PC-9 (cell line): ENCODE measurements around the gene ATP1B1. TPM values are rescaled to one million over a fixed set of nuclear protein-coding genes. Genes with fewer than 3 reads are reported as not detected.

Experiments
- BruUV-seq: library from RNA; stranded (reverse); fragments of 400-500 nt; replicated peaks from 2 replicates; lab custom pipeline; 2021; lab: Mats Ljungman, UMichigan
- CTCF ChIA-PET: fragments of 300-600 bp; sonication (Branson Sonifier 250); formaldehyde crosslinking; loops from one replicate; lab custom pipeline; 2022; ENCODE audit warnings: antibody characterized with exemption; lab: Charles Lee
- POLR2A ChIA-PET: fragments of 300-600 bp; sonication (Branson Sonifier 250); formaldehyde crosslinking; loops from one replicate; lab custom pipeline; 2022; ENCODE audit warnings: antibody characterized with exemption; ENCODE audit not compliant: unreplicated experiment; lab: Charles Lee
- DNase-seq, 2 experiments: peaks; one replicate each; pipeline versions ENCODE4 v3.0.0 to v3.0.0-alpha.2; 2015 to 2022; ENCODE audit warnings: mixed read lengths in 1 of 2
- H2AFZ ChIP-seq: fragments of 200-600 bp; sonication (generic); 2 replicates; pipeline ENCODE4 v1.8.1; 2017; ENCODE audit warnings: antibody characterized with exemption
- H3F3A ChIP-seq: fragments of 200-600 bp; sonication (generic); 2 replicates; pipeline ENCODE4 v1.8.1; 2017; ENCODE audit warnings: antibody characterized with exemption, mild to moderate bottlenecking, low read depth; ENCODE audit not compliant: insufficient read depth
- H3K27ac ChIP-seq: fragments of 200-600 bp; sonication (generic); 2 replicates; pipeline ENCODE4 v1.6.1; 2016; ENCODE audit warnings: mixed run types
- H3K27me3 ChIP-seq: fragments of 200-600 bp; sonication (generic); 2 replicates; pipeline ENCODE4 v1.6.1; 2016; ENCODE audit warnings: low read depth, mixed run types; ENCODE audit not compliant: insufficient read depth
- H3K36me3 ChIP-seq: fragments of 200-600 bp; sonication (generic); 2 replicates; pipeline ENCODE4 v1.6.1; 2016; ENCODE audit warnings: low read depth, mixed run types
- H3K4me1 ChIP-seq: fragments of 200-600 bp; sonication (generic); replicated peaks from 2 replicates; pipeline ENCODE4 v1.6.1; 2016; ENCODE audit warnings: mixed run types; ENCODE audit not compliant: insufficient read depth
- H3K4me2 ChIP-seq: fragments of 200-600 bp; sonication (generic); 2 replicates; pipeline ENCODE4 v1.6.1; 2017; ENCODE audit warnings: mixed run types
- H3K4me3 ChIP-seq: fragments of 200-600 bp; sonication (generic); 2 replicates; pipeline ENCODE4 v1.6.1; 2016; ENCODE audit warnings: mixed run types
- H3K79me2 ChIP-seq: fragments of 200-600 bp; sonication (generic); 2 replicates; pipeline ENCODE4 v1.6.1; 2017; ENCODE audit warnings: low read depth, mixed run types
- H3K9me2 ChIP-seq: fragments of 200-600 bp; sonication (generic); 2 replicates; pipeline ENCODE4 v1.8.1; 2017; ENCODE audit warnings: mild to moderate bottlenecking; ENCODE audit not compliant: insufficient read depth
- H3K9me3 ChIP-seq: fragments of 200-600 bp; sonication (generic); 2 replicates; pipeline ENCODE4 v1.8.1; 2016; ENCODE audit warnings: low read depth; ENCODE audit not compliant: insufficient read depth
- H4K20me1 ChIP-seq: fragments of 200-600 bp; sonication (generic); 2 replicates; pipeline ENCODE4 v1.8.1; 2017; ENCODE audit not compliant: insufficient read depth
- EZH2 ChIP-seq: fragments of 200-600 bp; sonication (generic); IDR thresholded peaks from 2 replicates; pipeline ENCODE4 v1.8.0; 2017; ENCODE audit warnings: antibody characterized with exemption, low read depth
- intact Hi-C: fragments of 100-400 bp; cut with micrococcal nuclease; formaldehyde crosslinking; loops from one replicate; pipeline ENCODE4 v1.10.0; 2022; ENCODE audit not compliant: unreplicated experiment
- total RNA-seq: library from RNA; stranded (reverse); gene quantifications from 2 replicates; pipeline ENCODE4 v1.2.3, GENCODE V29; 2021
- TF ChIP-seq, protein P1 (sequence below): fragments of 200-600 bp; sonication (generic); conservative IDR thresholded peaks from 2 replicates; pipeline ENCODE4 v1.6.1; 2017; ENCODE audit warnings: mixed run types, antibody characterized with exemption, mild to moderate bottlenecking, moderate library complexity

ATP1B1 gene
- total RNA-seq, 1 experiment from 2014 or later: 110 TPM

DNA sequence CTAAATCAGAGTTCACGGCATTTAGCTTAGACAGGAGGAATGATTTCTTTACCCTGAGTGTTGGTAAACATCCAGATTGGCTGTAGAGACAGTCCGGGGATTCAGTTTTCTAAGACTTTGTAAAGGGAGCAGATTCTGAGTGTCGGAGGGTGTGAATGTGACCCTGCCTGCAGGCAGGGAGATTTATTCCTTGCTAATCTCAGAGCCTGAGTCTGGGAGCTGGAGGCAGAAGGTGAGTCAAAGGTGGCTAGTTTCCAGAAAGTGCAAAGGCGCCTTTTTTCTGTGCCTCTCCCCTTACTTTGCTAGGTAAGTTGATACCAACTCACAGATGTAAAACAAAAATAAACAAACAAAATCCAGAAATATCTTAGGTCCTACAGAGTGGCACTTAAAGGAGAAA lies 11.7 kb downstream of the ATP1B1 start:
- Histone ChIP-seq H3K9me3 (no peaks in the 10 kb centered on the region), H3K9me2 (no peaks in the 10 kb centered on the region), H3K27ac (no peak overlapping the region), H3K79me2 (peaks cover 96% of the 10 kb centered on the region), H4K20me1 (no peaks in the 10 kb centered on the region), H3K27me3 (no peaks in the 10 kb centered on the region), H3K4me1 (peaks cover 40% of the 10 kb centered on the region), H3K36me3 (peaks cover 61% of the 10 kb centered on the region), H3K4me2 (no peak overlapping the region), H3K4me3 (no peak overlapping the region), H3F3A (peaks cover 12% of the 10 kb centered on the region; the same call in 1 of the 2 replicates), H2AFZ (no peak overlapping the region)
- ChIA-PET CTCF (no interaction called here), POLR2A (no interaction called here)
- intact Hi-C loops: no loop called here
- no TSS peak for BruUV-seq
- DNase-seq: no peak
- TF ChIP-seq, protein P1, sequence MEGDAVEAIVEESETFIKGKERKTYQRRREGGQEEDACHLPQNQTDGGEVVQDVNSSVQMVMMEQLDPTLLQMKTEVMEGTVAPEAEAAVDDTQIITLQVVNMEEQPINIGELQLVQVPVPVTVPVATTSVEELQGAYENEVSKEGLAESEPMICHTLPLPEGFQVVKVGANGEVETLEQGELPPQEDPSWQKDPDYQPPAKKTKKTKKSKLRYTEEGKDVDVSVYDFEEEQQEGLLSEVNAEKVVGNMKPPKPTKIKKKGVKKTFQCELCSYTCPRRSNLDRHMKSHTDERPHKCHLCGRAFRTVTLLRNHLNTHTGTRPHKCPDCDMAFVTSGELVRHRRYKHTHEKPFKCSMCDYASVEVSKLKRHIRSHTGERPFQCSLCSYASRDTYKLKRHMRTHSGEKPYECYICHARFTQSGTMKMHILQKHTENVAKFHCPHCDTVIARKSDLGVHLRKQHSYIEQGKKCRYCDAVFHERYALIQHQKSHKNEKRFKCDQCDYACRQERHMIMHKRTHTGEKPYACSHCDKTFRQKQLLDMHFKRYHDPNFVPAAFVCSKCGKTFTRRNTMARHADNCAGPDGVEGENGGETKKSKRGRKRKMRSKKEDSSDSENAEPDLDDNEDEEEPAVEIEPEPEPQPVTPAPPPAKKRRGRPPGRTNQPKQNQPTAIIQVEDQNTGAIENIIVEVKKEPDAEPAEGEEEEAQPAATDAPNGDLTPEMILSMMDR: no peak
- TF ChIP-seq EZH2: no peak

DNA sequence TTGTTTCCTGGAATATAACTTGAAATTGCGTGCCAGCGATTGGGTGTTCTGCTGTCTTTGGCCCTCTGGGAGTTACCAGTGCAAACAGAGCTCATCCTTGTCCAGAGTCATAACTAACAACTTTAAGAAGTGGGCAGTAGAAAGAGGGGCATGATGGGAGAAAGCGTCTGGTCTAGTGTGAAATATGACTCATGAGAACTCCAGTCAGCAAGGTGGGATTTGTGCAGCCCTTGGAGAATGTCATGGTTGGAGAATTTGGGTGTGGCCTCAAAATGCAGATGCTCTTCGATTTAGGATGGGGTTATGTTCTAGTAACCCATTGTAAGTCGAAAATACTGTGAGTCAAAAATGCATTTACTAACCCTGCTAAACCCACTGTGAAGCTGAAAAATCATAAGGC lies 12.9 kb downstream of the ATP1B1 start:
- H3K4me2 ChIP-seq: no peak overlapping the region
- H3K4me3 ChIP-seq: no peak overlapping the region
- ChIA-PET CTCF (no interaction called here), POLR2A (no interaction called here)
- H3K79me2 ChIP-seq: peaks cover 92% of the 10 kb centered on the region
- no peak overlapping the region; the same call in 1 of the 2 replicates for H3K27ac ChIP-seq
- intact Hi-C loops: no loop called here
- H4K20me1 ChIP-seq: 0 out of 2 replicates have a peak, but pooled peaks cover 2% of the 10 kb centered on the region
- H3F3A ChIP-seq: peaks cover 15% of the 10 kb centered on the region; the same call in 1 of the 2 replicates
- peaks cover 35% of the 10 kb centered on the region for H3K4me1 ChIP-seq
- TF ChIP-seq, protein P1: no peak
- no peak for TF ChIP-seq EZH2
- no peaks in the 10 kb centered on the region for H3K9me3 ChIP-seq
- DNase-seq: no peak
- H3K9me2 ChIP-seq: no peaks in the 10 kb centered on the region
- H2AFZ ChIP-seq: no peak overlapping the region
- peaks cover 55% of the 10 kb centered on the region for H3K36me3 ChIP-seq
- no peaks in the 10 kb centered on the region for H3K27me3 ChIP-seq
- no TSS peak for BruUV-seq

DNA sequence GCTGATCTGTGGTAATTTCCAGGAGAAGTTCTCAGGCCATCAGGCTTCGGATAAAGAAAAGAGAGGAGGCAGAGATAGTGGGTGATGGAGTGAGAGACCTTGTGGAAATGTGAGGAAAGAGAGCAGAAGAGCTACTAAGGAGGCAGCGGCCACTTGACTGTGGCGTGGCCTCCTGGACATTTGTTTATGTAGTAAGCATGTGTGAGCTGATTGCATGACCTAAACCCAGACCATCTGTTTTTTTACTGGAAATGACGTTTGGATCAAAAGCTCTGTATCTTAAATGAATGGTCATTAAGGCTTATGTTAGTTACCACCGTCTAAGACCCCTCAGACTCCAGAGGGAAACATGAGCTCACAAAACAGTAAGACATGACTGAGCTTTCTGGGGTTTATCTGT lies 13.6 kb downstream of the ATP1B1 start:
- H3K4me2 ChIP-seq: no peak overlapping the region
- H4K20me1 ChIP-seq: 0 out of 2 replicates have a peak, but pooled peaks cover 7% of the 10 kb centered on the region
- CTCF ChIA-PET: no interaction called here
- no TSS peak for BruUV-seq
- intact Hi-C loops: no loop called here
- peaks cover 58% of the 10 kb centered on the region for H3K36me3 ChIP-seq
- no peaks in the 10 kb centered on the region for H3K27me3 ChIP-seq
- no peak overlapping the region for H2AFZ ChIP-seq
- H3K9me3 ChIP-seq: no peaks in the 10 kb centered on the region
- peaks cover 38% of the 10 kb centered on the region for H3K4me1 ChIP-seq
- H3F3A ChIP-seq: peaks cover 15% of the 10 kb centered on the region; the same call in 1 of the 2 replicates
- POLR2A ChIA-PET: no interaction called here
- peaks cover 87% of the 10 kb centered on the region for H3K79me2 ChIP-seq
- no peaks in the 10 kb centered on the region for H3K9me2 ChIP-seq
- no peak overlapping the region for H3K4me3 ChIP-seq
- DNase-seq: no peak
- TF ChIP-seq EZH2: no peak
- TF ChIP-seq, protein P1: no peak
- no peak overlapping the region for H3K27ac ChIP-seq
